Peyer's patch (tissue), 4 donors: ENCODE measurements around the gene UPK2. TPM values are rescaled to one million over a fixed set of nuclear protein-coding genes. Genes with fewer than 3 reads are reported as not detected.

Experiments used
- DNase-seq, 3 donors: peaks; one replicate each; pipeline ENCODE4 v3.0.0-alpha.2; 2017 to 2019
- H3K27ac ChIP-seq, 4 donors: fragments of 200-600 bp; sonication (generic); one replicate each; pipeline ENCODE4 v1.5.1; 2016 to 2019
- H3K27me3 ChIP-seq, 2 donors: fragments of 200-600 bp; sonication (generic); one replicate each; pipeline ENCODE4 v1.5.1; 2019
- H3K36me3 ChIP-seq, 3 donors: fragments of 200-600 bp; sonication (generic); one replicate each; pipeline ENCODE4 v1.5.1; 2016 to 2019
- H3K4me1 ChIP-seq, 4 donors: fragments of 200-600 bp; sonication (generic); one replicate each; pipeline ENCODE4 v1.5.1; 2016 to 2019
- H3K4me3 ChIP-seq, 4 donors: fragments of 200-600 bp; sonication (generic); 1 replicate in 3 of 4; 2 replicates in 1 of 4; pipeline ENCODE4 v1.5.1; 2016 to 2019; ENCODE audit warnings: mild to moderate bottlenecking in 1 of 4
- H3K9me3 ChIP-seq, 4 donors: fragments of 200-600 bp; sonication (generic); one replicate each; pipeline ENCODE4 v1.5.1; 2016 to 2019; ENCODE audit warnings: mild to moderate bottlenecking in 1 of 4
- CTCF ChIP-seq, 6 experiments: fragments of 450-650 bp in 4 of 6; fragments of 200-600 bp in 2 of 6; sonication (generic) in 1 of 6; IDR thresholded peaks; one replicate each; pipeline ENCODE4 v1.5.1; 2017 to 2019; ENCODE audit warnings: antibody characterized with exemption in 6 of 6, mild to moderate bottlenecking in 3 of 6, moderate library complexity in 1 of 6
- POLR2A ChIP-seq, 2 donors: fragments of 450-650 bp; IDR thresholded peaks; one replicate each; pipeline ENCODE4 v1.5.1; 2017; ENCODE audit warnings: antibody characterized with exemption in 2 of 2, mild to moderate bottlenecking in 2 of 2, moderate library complexity in 2 of 2
- total RNA-seq, 4 donors: library from RNA; depleted of rRNA; stranded (reverse); fragments of >200 nt; gene quantifications; one replicate each; pipeline ENCODE4 v1.1.0, GENCODE V29; 2016

UPK2 gene
- total RNA-seq, 4 donors from 2014 or later = not detected

GRCh38 chr11:118924591-118925585, 31.2 kb upstream of the UPK2 start:
- peaks cover 2 to 57% (median 33%) of the 10 kb centered on the region in 4 donors for H3K4me1 ChIP-seq
- H3K27me3 ChIP-seq = no peaks in the 10 kb centered on the region
- H3K9me3 ChIP-seq = no peaks in the 10 kb centered on the region
- peak overlapping the region; percentile 89 to 99 (median 96) for H3K27ac ChIP-seq
- TF ChIP-seq POLR2A (IDR thresholded peaks at IDR 0.05) = no peak
- no peak for TF ChIP-seq CTCF (IDR thresholded peaks at IDR 0.05)
- H3K4me3 ChIP-seq = peak overlapping the region; percentile 63 to 91 (median 84)
- H3K36me3 ChIP-seq = no peaks in the 10 kb centered on the region
- peak; percentile 61 to 77 (median 76) for DNase-seq

- peaks cover 0 to 38% (median 15%) of the 10 kb centered on the region in 4 donors for H3K4me1 ChIP-seq
- no peaks in the 10 kb centered on the region for H3K36me3 ChIP-seq
- no peaks in the 10 kb centered on the region for H3K27me3 ChIP-seq
- peak overlapping the region; percentile 92 to 99 (median 98) for H3K27ac ChIP-seq
- DNase-seq = no peak
- TF ChIP-seq POLR2A (IDR thresholded peaks at IDR 0.05) (no peak), CTCF (IDR thresholded peaks at IDR 0.05) (no peak)
- H3K4me3 ChIP-seq = peak overlapping the region in 2 of 4 donors; percentile 74 to 81
- no peaks in the 10 kb centered on the region for H3K9me3 ChIP-seq
Measured at GRCh38 chr11:118927554-118928100, 28.5 kb upstream of the UPK2 start.

- Histone ChIP-seq H3K4me1 (peaks cover 0 to 32% (median 11%) of the 10 kb centered on the region in 4 donors), H3K27ac (peak overlapping the region; percentile 92 to 99 (median 98)), H3K9me3 (no peaks in the 10 kb centered on the region), H3K36me3 (no peaks in the 10 kb centered on the region), H3K4me3 (peak overlapping the region; percentile 71 to 89 (median 78)), H3K27me3 (no peaks in the 10 kb centered on the region)
- DNase-seq = peak; percentile 94 to 97 (median 96)
- TF ChIP-seq POLR2A (IDR thresholded peaks at IDR 0.05) = peak; percentile 67 to 86
- peak; percentile 91 to 98 (median 96) for TF ChIP-seq CTCF (IDR thresholded peaks at IDR 0.05)
Measured at GRCh38 chr11:118928101-118928869, 27.8 kb upstream of the UPK2 start.

GRCh38 chr11:118928870-118929500, 27.1 kb upstream of the UPK2 start:
- peaks cover 0 to 25% (median 9%) of the 10 kb centered on the region in 4 donors for H3K4me1 ChIP-seq
- H3K27me3 ChIP-seq = no peaks in the 10 kb centered on the region
- no peaks in the 10 kb centered on the region for H3K9me3 ChIP-seq
- peak; percentile 70 for TF ChIP-seq POLR2A (IDR thresholded peaks at IDR 0.05)
- TF ChIP-seq CTCF (IDR thresholded peaks at IDR 0.05) = peak in 1 of 6 experiments; percentile 11
- no peaks in the 10 kb centered on the region for H3K36me3 ChIP-seq
- H3K27ac ChIP-seq = peak overlapping the region; percentile 92 to 99 (median 98)
- H3K4me3 ChIP-seq = peak overlapping the region; percentile 71 to 89 (median 78)
- DNase-seq = no peak
